Stimulated activated CD4-positive, alpha-beta T cell treated with anti-CD3 and anti-CD28 coated beads, TNF-alpha, amount 100 ng/mL, for 24 hours (primary cell): ENCODE data around the gene STAT5B.
"Not testable (repeated sequence)": the region's sequence is repeated elsewhere in the genome, so short reads cannot be mapped to it uniquely, and the experiment has no call there.

ENCODE experiments used
- DNase-seq, 3 experiments: peaks; one replicate each; pipeline ENCODE4 v3.0.0-alpha.2; 2020; ENCODE audit warnings: low read depth in 3 of 3

The STAT5B gene

GRCh38 chr17:42193969-42194899 lies 82.0 kb downstream of the STAT5B start, which contains the start of gene GHDC:
Gene GHDC (minus strand): TSS chr17:42194494. CDS start chr17:42193581, 913 bp downstream.
- DNase-seq: peak; percentile 71 to 78 (median 71)

GRCh38 chr17:42193216-42193968 lies 82.8 kb downstream of the STAT5B start:
- no peak for DNase-seq

DNA sequence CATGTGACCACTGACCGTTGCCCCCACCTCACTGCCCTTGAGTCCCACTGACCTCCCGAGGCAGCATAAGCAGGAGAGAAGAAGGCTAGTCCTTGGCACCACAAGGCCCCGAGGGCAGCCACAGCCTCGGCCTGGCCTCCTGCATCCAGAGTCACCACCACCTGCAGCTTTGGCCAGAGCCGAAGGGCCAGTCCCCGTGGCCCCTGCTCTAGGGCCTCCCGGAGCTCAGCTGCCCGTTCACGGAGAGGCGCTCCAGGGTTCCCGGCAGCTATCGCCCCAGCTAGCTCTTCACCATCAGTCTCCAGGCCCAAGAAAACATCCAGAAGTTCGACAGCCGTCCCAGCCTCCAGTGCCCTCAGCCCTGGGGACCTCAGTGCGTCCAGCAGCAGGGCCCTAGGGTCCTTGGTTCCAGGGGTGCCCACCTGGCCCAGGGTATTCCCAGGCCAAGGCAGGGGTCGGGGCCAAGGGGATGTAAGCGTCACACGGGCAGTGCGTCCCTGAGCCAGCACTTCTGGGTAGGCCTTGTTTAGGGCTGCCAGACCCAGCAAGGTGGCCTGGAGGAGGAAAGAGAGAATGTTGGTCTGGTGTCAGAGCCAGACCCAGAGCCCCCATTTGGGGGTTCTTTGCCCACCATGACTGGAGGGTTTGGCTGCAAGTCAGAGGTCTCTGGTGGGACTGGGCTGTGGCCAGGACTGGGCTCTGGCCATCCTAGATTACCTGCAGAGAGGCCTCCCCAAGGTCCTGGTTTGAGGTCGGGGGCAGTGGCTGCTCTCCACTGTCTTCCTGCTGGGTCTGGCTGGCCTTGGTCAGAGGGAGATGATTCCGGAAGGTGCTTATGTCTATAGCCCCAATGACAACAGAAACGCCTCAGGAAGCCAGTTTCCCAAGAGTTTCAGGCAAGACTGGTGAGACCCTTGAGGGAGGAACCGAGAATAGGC lies 83.7 kb downstream of the STAT5B start:
- DNase-seq: no peak

- DNase-seq: no peak
Measured at GRCh38 chr17:42191275-42191608, 84.9 kb downstream of the STAT5B start.

GRCh38 chr17:42190491-42191274 lies 85.5 kb downstream of the STAT5B start:
- no peak for DNase-seq

DNA sequence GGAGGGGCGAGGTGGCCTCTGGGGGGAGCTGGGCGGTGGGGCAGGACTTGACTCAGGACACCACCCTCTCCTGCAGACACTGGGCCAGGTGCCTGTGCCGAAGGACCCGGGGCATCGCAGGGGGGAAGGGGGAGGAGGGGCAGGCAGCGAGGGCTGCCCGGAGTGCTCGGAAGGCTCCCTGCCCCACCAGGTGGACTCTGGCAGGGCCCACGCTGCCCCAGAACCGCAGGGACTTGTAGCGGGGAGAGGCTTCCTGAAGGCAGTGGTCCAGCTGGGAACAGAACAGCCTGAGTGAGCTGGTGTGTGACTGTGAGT lies 86.6 kb downstream of the STAT5B start:
- DNase-seq: no peak

DNA sequence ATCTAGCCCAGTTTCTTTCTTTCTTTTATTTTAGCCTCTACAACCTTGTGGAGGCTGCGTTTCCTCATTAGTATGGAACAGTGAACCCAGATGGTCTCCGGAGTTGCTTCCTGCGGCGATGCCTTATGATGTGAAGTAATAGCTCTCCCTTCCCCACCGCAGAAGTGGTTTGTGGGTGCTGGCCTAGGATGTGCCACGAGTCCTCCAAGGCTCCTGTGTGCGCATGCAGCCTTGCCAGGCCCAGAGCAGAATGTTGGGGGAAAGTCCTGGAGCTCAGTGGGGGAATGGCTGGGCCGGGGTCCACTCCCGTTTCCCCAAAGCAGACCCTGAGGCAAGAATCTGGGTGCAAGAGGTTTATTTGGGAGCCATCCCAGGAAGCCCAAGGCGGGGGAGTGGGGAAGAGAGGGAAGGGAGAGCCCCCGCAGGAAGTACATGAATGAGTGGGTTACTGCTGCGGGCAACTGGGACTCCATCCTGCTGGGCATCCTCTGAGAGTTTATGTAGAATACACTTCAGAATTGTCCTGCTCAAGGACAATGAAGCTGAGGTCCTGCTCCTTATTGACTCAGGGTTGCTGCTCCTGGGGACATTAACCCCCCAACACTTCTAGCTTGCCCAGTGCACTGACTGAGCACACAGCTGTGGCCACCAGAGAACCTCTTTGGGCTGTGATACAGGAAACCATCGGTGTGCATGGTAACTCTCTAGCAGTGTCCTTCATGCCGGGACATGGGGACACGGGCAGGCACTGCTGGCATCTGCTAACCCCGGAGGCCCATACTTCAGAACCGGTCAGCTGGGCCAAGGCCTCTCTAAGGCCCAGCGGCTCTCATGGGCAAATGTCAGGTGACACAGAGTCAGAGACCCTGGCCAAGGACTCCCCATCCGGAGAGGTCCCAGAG lies 87.2 kb downstream of the STAT5B start:
- DNase-seq: no peak

- DNase-seq: no peak
Measured at GRCh38 chr17:42187833-42188232, 88.4 kb downstream of the STAT5B start.

DNA sequence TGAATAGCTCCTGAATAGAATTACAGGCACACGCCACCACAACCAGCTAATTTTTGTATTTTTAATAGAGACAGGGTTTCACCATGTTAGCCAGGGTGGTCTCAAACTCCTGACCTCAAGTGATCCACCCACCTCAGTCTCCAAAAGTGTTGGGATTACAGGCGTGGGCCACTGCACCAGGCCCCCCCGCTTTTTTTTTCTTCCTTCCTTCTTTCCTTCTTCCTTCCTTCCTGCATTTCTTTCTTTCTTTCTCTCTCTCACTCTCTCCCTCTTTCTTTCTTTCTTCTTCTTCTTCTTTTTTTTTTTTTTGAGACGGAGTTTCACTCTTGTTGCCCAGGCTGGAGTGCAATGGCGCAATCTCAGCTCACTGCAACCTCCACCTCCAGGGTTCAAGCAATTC lies 90.0 kb downstream of the STAT5B start:
- not testable (repeated sequence) for DNase-seq

GRCh38 chr17:42185621-42185930 lies 90.6 kb downstream of the STAT5B start:
- DNase-seq: no peak

GRCh38 chr17:42184713-42185620 lies 91.2 kb downstream of the STAT5B start, which contains the start of gene HCRT:
Gene HCRT (minus strand): TSS chr17:42185452. CDS start chr17:42185365, 87 bp downstream.
- DNase-seq: no peak

- DNase-seq: peak; percentile 51 to 78 (median 55)
Measured at GRCh38 chr17:42183741-42184711, 92.2 kb downstream of the STAT5B start.

DNA sequence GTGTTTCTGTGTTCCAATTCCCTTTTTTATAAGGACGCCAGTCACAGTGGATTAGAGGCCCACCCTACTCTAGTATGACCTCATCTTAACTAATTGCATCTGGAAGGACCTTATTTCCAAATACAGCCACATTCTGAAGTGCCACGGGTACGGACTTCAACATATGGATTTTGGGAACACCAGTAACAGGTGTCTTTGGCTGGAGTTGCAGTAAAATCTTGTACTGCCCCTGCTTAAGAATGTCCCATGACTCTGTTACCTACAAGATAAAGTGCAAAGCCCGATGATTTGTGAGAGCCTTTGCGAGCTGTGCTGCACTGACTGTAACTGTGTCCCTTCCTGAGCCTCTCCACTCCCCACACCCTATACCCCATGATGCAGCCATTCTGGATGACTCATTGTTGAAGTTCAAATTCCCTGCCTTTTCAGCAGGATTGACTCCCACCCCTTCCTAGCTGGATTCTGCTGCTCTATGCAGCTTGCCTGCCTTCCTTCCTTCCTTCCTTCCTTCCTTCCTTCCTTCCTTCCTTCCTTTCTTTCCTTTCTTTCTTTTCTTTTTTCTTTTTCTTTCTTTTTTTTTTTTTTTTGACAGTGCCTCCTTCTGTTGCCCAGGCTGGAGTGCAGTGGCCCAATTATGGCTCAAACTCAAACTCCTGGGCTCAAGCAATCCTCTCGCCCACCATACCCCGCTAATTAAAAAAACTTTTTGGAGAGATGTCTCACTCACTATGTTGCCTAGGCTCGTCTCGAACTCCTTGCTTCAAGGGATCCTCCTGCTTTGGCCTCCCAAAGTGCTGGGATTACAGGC lies 93.1 kb downstream of the STAT5B start:
- DNase-seq: no peak

- no peak for DNase-seq
Measured at GRCh38 chr17:42181851-42182207, 94.4 kb downstream of the STAT5B start.

DNA sequence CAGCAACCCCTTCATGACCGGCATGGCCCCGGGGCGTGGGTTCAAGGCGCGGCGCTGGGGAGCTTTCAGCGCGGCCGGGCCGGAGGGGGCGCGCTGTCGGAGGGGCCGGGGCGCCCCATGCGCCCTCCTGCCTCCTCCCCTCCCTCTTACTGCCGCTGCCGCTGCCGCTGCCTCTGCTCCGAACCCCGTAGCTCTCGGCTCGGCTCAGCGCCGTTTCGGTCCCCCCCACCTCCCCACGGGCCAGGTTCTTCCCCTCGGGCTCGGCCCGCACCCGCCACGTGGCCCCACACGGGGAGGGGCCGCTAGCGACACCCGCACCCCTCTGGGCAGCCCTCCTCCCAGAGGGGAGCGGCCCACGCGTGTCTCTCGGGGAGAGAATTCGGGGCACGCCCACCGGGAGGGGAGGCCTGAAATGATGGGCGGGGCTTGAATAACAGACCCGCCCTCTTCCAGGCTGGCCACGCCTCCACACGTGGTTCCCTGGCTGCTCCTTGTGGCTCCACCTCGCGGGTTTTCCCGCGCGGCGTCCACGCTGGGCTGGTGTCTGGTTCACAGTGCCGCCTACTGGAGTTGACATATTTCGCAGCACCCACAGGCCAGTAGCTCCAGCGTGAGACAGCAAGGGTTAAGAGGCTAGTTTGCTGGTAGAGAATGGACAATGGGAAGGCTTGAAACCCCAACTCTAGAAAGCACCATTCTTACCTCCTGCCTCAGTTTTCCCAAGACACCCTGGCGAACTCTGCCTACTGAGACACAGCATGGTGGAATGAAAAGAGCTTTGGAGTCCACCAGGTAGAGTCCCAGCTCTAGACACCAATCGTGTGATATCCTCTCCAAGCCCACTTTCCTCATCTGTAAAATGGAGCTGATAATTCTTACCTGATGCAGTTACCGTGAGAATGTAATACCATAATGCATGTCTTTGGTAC lies 95.0 kb downstream of the STAT5B start, which contains the start of gene KCNH4:
TSS of gene KCNH4 (minus strand) at position 221 of the 929 bp plus-strand sequence. CDS start at position 24, 197 bp downstream.
- DNase-seq: peak; percentile 76 to 91 (median 78)
